Suprapubic skin (tissue), 4 donors: ENCODE measurements around the gene ACKR3.

ENCODE experiments used
- EP300 ChIP-seq: sonication (generic); formaldehyde crosslinking; IDR thresholded peaks from one replicate; pipeline ENCODE4 v1.6.1; 2017; ENCODE audit warnings: antibody characterized with exemption
- POLR2A ChIP-seq, 2 donors: fragments of 450-650 bp; IDR thresholded peaks; one replicate each; pipeline ENCODE4 v1.6.1; 2017; ENCODE audit warnings: antibody characterized with exemption in 2 of 2, mild to moderate bottlenecking in 2 of 2, moderate library complexity in 2 of 2
- POLR2AphosphoS5 ChIP-seq, 3 donors: sonication (generic); formaldehyde crosslinking; IDR thresholded peaks; one replicate each; pipeline ENCODE4 v1.6.1; 2017; ENCODE audit warnings: antibody characterized with exemption in 3 of 3
- TF ChIP-seq, protein P1 (sequence below), 2 donors: fragments of 200-600 bp in 1 of 2; fragments of 450-650 bp in 1 of 2; sonication (generic) in 1 of 2; IDR thresholded peaks; one replicate each; pipeline ENCODE4 v1.5.1; 2016 to 2019; ENCODE audit warnings: antibody characterized with exemption in 2 of 2, mild to moderate bottlenecking in 1 of 2, moderate library complexity in 1 of 2

- TF ChIP-seq, protein P1, sequence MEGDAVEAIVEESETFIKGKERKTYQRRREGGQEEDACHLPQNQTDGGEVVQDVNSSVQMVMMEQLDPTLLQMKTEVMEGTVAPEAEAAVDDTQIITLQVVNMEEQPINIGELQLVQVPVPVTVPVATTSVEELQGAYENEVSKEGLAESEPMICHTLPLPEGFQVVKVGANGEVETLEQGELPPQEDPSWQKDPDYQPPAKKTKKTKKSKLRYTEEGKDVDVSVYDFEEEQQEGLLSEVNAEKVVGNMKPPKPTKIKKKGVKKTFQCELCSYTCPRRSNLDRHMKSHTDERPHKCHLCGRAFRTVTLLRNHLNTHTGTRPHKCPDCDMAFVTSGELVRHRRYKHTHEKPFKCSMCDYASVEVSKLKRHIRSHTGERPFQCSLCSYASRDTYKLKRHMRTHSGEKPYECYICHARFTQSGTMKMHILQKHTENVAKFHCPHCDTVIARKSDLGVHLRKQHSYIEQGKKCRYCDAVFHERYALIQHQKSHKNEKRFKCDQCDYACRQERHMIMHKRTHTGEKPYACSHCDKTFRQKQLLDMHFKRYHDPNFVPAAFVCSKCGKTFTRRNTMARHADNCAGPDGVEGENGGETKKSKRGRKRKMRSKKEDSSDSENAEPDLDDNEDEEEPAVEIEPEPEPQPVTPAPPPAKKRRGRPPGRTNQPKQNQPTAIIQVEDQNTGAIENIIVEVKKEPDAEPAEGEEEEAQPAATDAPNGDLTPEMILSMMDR (IDR thresholded peaks at IDR 0.05), result no peak
- TF ChIP-seq EP300 (no peak), POLR2A (IDR thresholded peaks at IDR 0.05) (no peak), POLR2AphosphoS5 (IDR thresholded peaks at IDR 0.05) (no peak)
Observed at GRCh38 chr2:236544362-236544761, 25.3 kb upstream of the ACKR3 start.
